Muscle layer of duodenum (tissue), 2 donors: Measurements from ENCODE around the gene PKDCC.

Experiments
- H3K27ac ChIP-seq: one replicate; pipeline ENCODE4 v1.7.0; 2013; ENCODE audit warnings: mild to moderate bottlenecking, low read length
- H3K27me3 ChIP-seq: one replicate; pipeline ENCODE4 v1.7.0; 2013; ENCODE audit warnings: low read depth, mild to moderate bottlenecking, control low read depth, low read length
- H3K36me3 ChIP-seq, 2 donors: one replicate each; pipeline ENCODE4 v1.7.0; 2013; ENCODE audit warnings: low read length in 2 of 2, control low read depth in 1 of 2, mild to moderate bottlenecking in 1 of 2; ENCODE audit not compliant: insufficient read depth in 2 of 2, control insufficient read depth in 1 of 2
- H3K4me1 ChIP-seq, 2 donors: one replicate each; pipeline ENCODE4 v1.7.0; 2013; ENCODE audit warnings: low read length in 2 of 2, mild to moderate bottlenecking in 2 of 2, control low read depth in 1 of 2, moderate library complexity in 1 of 2; ENCODE audit not compliant: insufficient read depth in 2 of 2, control insufficient read depth in 1 of 2
- H3K4me3 ChIP-seq, 2 donors: one replicate each; pipeline ENCODE4 v1.7.0; 2013; ENCODE audit warnings: low read length in 2 of 2, low read depth in 1 of 2, mild to moderate bottlenecking in 1 of 2
- H3K9me3 ChIP-seq, 2 donors: one replicate each; pipeline ENCODE4 v1.7.0; 2013; ENCODE audit warnings: low read length in 2 of 2, control low read depth in 1 of 2, mild to moderate bottlenecking in 1 of 2; ENCODE audit not compliant: control insufficient read depth in 1 of 2
- donor health status: healthy.

Gene PKDCC

DNA sequence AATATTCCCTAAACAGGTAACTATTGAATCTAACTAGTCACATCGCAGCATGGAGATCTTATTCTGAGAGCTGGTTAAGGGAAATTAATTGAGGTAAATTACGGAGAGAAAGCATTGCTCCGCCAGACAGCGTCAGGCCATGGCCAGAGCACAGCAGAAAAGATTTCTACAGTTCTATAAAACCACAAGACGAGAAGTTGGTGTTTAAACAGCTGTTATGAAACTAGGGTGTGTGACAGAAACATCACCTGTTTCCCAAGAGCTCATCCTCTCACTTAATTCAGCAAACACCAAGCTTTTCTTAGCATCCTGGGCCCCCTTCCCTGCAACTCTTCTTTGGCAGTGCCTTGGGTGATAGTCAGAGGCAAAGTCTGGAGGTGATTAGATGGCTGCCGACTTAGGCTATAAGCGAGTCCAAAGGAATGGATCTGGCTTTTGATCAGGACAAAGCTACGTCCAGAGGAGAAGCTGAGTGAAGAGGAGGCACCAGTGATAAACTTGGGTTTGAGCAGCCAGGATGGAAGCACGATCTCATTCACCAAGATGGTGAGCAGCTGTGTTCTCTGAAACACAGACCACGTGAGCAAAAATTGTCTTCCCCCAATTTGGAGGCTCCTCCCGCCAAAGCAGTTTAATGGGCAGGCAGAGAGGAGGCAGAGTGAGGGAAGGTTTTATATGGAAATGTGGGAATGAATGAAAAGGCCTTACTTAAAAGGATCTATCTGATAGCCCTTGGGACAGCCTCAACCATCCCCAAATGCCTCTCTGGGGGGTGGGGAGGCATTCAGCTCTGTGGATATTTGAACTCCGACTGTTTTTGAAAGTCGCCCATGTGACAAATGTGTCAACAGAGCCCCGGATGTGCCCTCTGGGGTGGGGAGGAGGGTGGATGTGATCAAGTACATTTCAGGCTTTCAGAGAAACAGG, 57.8 kb downstream of the PKDCC start:
- H3K4me3 ChIP-seq: no peak overlapping the region
- H3K4me1 ChIP-seq: peaks cover 0 to 5% of the 10 kb centered on the region in 2 donors
- no peak overlapping the region for H3K27ac ChIP-seq
- no peaks in the 10 kb centered on the region for H3K27me3 ChIP-seq
- no peaks in the 10 kb centered on the region for H3K36me3 ChIP-seq
- H3K9me3 ChIP-seq: no peaks in the 10 kb centered on the region

DNA sequence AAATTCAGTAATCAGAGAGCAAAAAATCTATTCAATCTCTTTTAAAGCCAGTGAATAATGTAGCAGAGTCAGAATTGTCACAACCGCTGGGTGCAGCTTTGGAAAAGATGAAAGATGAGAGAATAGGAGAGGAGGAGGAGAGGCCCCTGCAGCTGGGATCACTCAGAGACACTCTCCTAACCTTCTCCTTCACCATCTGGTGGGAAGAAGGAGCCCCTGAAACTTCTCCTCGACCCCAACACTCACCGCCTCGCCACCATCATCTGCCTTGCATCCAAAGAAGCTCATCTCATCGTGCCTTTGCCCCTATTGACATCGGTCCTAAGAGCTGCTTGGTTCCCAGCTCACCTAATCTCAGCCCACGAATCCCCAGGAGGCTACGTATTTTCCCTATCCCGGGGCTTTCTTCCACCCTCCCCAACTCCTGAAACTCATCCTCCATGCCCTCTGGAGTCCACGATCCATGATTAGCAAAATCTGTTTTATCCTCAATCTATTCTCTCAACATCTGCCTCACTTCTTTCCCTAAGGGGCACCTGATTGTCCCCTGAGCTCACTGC, 58.5 kb downstream of the PKDCC start:
- Histone ChIP-seq H3K36me3 (no peaks in the 10 kb centered on the region), H3K4me3 (no peak overlapping the region), H3K4me1 (peaks cover 0 to 9% of the 10 kb centered on the region in 2 donors), H3K27me3 (no peaks in the 10 kb centered on the region), H3K9me3 (no peaks in the 10 kb centered on the region), H3K27ac (no peak overlapping the region)

DNA sequence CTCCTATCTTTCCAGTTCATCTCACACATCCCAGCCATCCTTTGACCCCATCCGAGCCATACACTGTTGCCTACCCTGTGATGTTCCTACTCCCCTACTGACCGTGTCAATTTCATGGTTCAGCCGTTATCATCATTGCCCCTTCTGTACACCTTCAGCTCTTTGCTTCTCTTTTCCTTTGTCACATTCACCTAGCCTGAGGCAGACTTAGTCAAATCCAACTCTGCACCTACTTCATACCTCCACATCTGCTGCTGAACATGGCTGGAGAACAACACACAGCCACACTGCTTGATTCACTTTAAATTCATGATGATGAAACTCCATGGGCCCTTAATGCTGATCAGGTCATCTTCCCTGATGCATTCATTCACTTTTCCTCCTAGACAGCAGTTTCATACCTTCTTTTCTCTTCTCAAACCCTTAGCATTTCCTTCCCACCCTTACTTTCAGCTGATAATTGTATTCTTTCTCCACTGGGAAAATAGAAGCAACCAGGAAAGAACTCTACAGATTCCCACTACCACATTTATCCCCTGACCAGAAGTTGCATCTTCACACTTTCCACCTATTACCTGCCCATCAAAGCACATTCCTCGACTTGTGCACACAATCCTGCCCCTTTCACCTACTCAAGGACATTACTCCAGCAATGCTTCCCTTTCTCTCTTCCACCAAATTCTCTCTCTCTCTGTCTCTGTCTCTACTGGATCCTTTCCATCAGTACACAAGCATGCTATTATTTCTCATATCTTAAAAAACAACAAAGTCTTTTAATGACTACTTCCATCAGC, 59.6 kb downstream of the PKDCC start:
- peaks cover 0 to 9% of the 10 kb centered on the region in 2 donors for H3K4me1 ChIP-seq
- no peaks in the 10 kb centered on the region for H3K9me3 ChIP-seq
- H3K27ac ChIP-seq: no peak overlapping the region
- no peaks in the 10 kb centered on the region for H3K36me3 ChIP-seq
- no peaks in the 10 kb centered on the region for H3K27me3 ChIP-seq
- no peak overlapping the region for H3K4me3 ChIP-seq
